ENCODE data around the gene SLC24A3. TPM values are rescaled to one million over a fixed set of nuclear protein-coding genes. Genes with fewer than 3 reads are reported as not detected.

The SLC24A3 gene
- total RNA-seq, 1 experiment from 2014 or later, result 46.0 TPM

- CTCF ChIA-PET, result no interaction called here
- H3K4me1 ChIP-seq (ENCODE audit: insufficient read depth, low read length, poor library complexity, severe bottlenecking), result peaks cover 4% of the 10 kb centered on the region
Measured at GRCh38 chr20:19462491-19462890, 250.0 kb downstream of the SLC24A3 start.

GRCh38 chr20:19463597-19463996 lies 251.2 kb downstream of the SLC24A3 start:
- no peak for TF ChIP-seq CTCF (conservative IDR thresholded peaks at IDR 0.05; ENCODE audit: low read depth, low read length)
- no peak for TF ChIP-seq EZH2 (IDR thresholded peaks at IDR 0.05; ENCODE audit: borderline replicate concordance, low read depth, low read length, poor library complexity, severe bottlenecking)
- peaks cover 4% of the 10 kb centered on the region for H3K4me1 ChIP-seq (ENCODE audit: insufficient read depth, low read length, poor library complexity, severe bottlenecking)
- POLR2A ChIA-PET (ENCODE audit: low non-redundant PET), result no interaction called here
- H3K36me3 ChIP-seq (ENCODE audit: insufficient read depth, low read length, poor library complexity, severe bottlenecking), result no peaks in the 10 kb centered on the region
- H3K27ac ChIP-seq (ENCODE audit: low read depth, low read length, poor library complexity, severe bottlenecking), result no peak overlapping the region
- CTCF ChIA-PET, result no interaction called here
- intact Hi-C loops (cut with micrococcal nuclease; ENCODE audit: unreplicated experiment), result no loop called here
- no peak overlapping the region for H3K4me3 ChIP-seq (ENCODE audit: low read depth, low read length, poor library complexity, severe bottlenecking)
- no peak for DNase-seq (ENCODE audit: low spot score)
- H3K27me3 ChIP-seq (replicated peaks; ENCODE audit: insufficient read depth, low read depth, low read length, poor library complexity), result no peaks in the 10 kb centered on the region
- no peaks in the 10 kb centered on the region for H3K9me3 ChIP-seq (ENCODE audit: low read depth, low read length, poor library complexity, severe bottlenecking)
- no TSS peak for BruUV-seq (replicated peaks)

More at GRCh38 chr20:19462491-19462890, 250.0 kb downstream of the SLC24A3 start:
- Histone ChIP-seq H3K4me3 (ENCODE audit: low read depth, low read length, poor library complexity, severe bottlenecking) (no peak overlapping the region), H3K36me3 (ENCODE audit: insufficient read depth, low read length, poor library complexity, severe bottlenecking) (no peaks in the 10 kb centered on the region), H3K9me3 (ENCODE audit: low read depth, low read length, poor library complexity, severe bottlenecking) (no peaks in the 10 kb centered on the region), H3K27me3 (replicated peaks; ENCODE audit: insufficient read depth, low read depth, low read length, poor library complexity) (no peaks in the 10 kb centered on the region), H3K27ac (ENCODE audit: low read depth, low read length, poor library complexity, severe bottlenecking) (no peak overlapping the region)
- no peak for DNase-seq (ENCODE audit: low spot score)
- POLR2A ChIA-PET (ENCODE audit: low non-redundant PET), result no interaction called here
- intact Hi-C loops (cut with micrococcal nuclease; ENCODE audit: unreplicated experiment), result no loop called here
- BruUV-seq (replicated peaks), result no TSS peak
- TF ChIP-seq CTCF (conservative IDR thresholded peaks at IDR 0.05; ENCODE audit: low read depth, low read length) (peak; percentile 21; the same call in 1 of the 2 replicates), EZH2 (IDR thresholded peaks at IDR 0.05; ENCODE audit: borderline replicate concordance, low read depth, low read length, poor library complexity, severe bottlenecking) (no peak)

GRCh38 chr20:19465536-19465935 lies 253.1 kb downstream of the SLC24A3 start:
- Histone ChIP-seq H3K36me3 (ENCODE audit: insufficient read depth, low read length, poor library complexity, severe bottlenecking) (no peaks in the 10 kb centered on the region), H3K27me3 (replicated peaks; ENCODE audit: insufficient read depth, low read depth, low read length, poor library complexity) (no peaks in the 10 kb centered on the region), H3K4me1 (ENCODE audit: insufficient read depth, low read length, poor library complexity, severe bottlenecking) (peaks cover 4% of the 10 kb centered on the region), H3K4me3 (ENCODE audit: low read depth, low read length, poor library complexity, severe bottlenecking) (no peak overlapping the region), H3K27ac (ENCODE audit: low read depth, low read length, poor library complexity, severe bottlenecking) (no peak overlapping the region), H3K9me3 (ENCODE audit: low read depth, low read length, poor library complexity, severe bottlenecking) (no peaks in the 10 kb centered on the region)
- ChIA-PET CTCF (no interaction called here), POLR2A (ENCODE audit: low non-redundant PET) (no interaction called here)
- intact Hi-C loops (cut with micrococcal nuclease; ENCODE audit: unreplicated experiment), result no loop called here
- TF ChIP-seq EZH2 (IDR thresholded peaks at IDR 0.05; ENCODE audit: borderline replicate concordance, low read depth, low read length, poor library complexity, severe bottlenecking) (no peak), CTCF (conservative IDR thresholded peaks at IDR 0.05; ENCODE audit: low read depth, low read length) (no peak)
- DNase-seq (ENCODE audit: low spot score), result no peak
- no TSS peak for BruUV-seq (replicated peaks)
